ENCODE measurements around the gene CELSR1.

The CELSR1 gene

GRCh38 chr22:46576556-46577367, 39.3 kb upstream of the CELSR1 start:
- peak; percentile 47 to 72 for DNase-seq (ENCODE audit: low read depth in 2 of 2)

GRCh38 chr22:46575911-46576555, 38.6 kb upstream of the CELSR1 start:
- DNase-seq (ENCODE audit: low read depth in 2 of 2), result no peak

- no peak for DNase-seq (ENCODE audit: low read depth in 2 of 2)
Observed at GRCh38 chr22:46574993-46575910, 37.8 kb upstream of the CELSR1 start.

- DNase-seq (ENCODE audit: low read depth in 2 of 2), result no peak
Observed at GRCh38 chr22:46574438-46574992, 37.1 kb upstream of the CELSR1 start.

GRCh38 chr22:46573781-46574437, 36.5 kb upstream of the CELSR1 start:
- no peak for DNase-seq (ENCODE audit: low read depth in 2 of 2)

GRCh38 chr22:46572911-46573780, 35.7 kb upstream of the CELSR1 start:
- DNase-seq (ENCODE audit: low read depth in 2 of 2), result no peak

- no peak for DNase-seq (ENCODE audit: low read depth in 2 of 2)
Observed at GRCh38 chr22:46571642-46572250, 34.3 kb upstream of the CELSR1 start.

- no peak for DNase-seq (ENCODE audit: low read depth in 2 of 2)
Observed at GRCh38 chr22:46569848-46570695, 32.7 kb upstream of the CELSR1 start.

- no peak for DNase-seq (ENCODE audit: low read depth in 2 of 2)
Observed at GRCh38 chr22:46569055-46569847, 31.8 kb upstream of the CELSR1 start.

GRCh38 chr22:46568102-46568809, 30.8 kb upstream of the CELSR1 start:
- no peak for DNase-seq (ENCODE audit: low read depth in 2 of 2)

GRCh38 chr22:46567471-46567870, 30.1 kb upstream of the CELSR1 start:
- DNase-seq (ENCODE audit: low read depth in 2 of 2), result no peak

- DNase-seq (ENCODE audit: low read depth in 2 of 2), result no peak
Observed at GRCh38 chr22:46564084-46564714, 26.8 kb upstream of the CELSR1 start.

- peak; percentile 77 to 80 for DNase-seq (ENCODE audit: low read depth in 2 of 2)
Observed at GRCh38 chr22:46563381-46564083, 26.1 kb upstream of the CELSR1 start.

GRCh38 chr22:46561435-46561905, 24.1 kb upstream of the CELSR1 start:
- DNase-seq (ENCODE audit: low read depth in 2 of 2), result no peak

- DNase-seq (ENCODE audit: low read depth in 2 of 2), result no peak
Observed at GRCh38 chr22:46560696-46561295, 23.4 kb upstream of the CELSR1 start.
